ENCODE measurements around the gene SCG5.
"Not testable (repeated sequence)": the region's sequence is repeated elsewhere in the genome, so short reads cannot be mapped to it uniquely, and the experiment has no call there.

SCG5 gene, protein sequence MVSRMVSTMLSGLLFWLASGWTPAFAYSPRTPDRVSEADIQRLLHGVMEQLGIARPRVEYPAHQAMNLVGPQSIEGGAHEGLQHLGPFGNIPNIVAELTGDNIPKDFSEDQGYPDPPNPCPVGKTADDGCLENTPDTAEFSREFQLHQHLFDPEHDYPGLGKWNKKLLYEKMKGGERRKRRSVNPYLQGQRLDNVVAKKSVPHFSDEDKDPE

DNA sequence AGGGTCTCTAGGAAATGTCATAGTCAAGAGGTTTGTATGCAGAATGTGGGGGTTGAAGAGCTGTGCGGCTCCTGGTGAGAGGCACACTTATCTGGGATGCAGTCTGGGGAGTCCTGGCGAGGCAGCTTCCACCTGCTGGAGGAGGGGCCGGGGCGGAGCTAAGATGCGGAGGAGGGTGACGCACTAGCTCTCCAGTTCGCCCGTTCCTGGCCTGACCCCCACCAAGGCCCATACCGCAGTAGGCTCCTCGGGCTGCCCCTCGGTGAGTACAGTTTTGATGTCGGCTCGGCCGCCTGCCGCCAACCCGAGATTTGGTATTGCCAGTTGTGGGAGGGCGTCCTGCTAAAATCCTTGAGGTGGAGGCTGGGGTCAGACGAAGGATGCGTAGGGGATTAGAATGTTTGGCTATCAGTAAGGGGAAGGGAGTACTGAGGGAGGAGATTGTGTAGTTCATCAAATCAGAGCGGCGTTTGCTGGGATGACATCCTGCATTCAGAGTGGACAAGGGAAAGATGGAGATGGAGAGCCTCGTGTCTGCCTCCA, at the start of gene SCG5:
Gene SCG5 (plus strand): TSS at position 194 of the 543 bp plus-strand sequence. CDS start 1,883 bp downstream, outside the sequence.
- DNase-seq: peak; percentile 13

DNA sequence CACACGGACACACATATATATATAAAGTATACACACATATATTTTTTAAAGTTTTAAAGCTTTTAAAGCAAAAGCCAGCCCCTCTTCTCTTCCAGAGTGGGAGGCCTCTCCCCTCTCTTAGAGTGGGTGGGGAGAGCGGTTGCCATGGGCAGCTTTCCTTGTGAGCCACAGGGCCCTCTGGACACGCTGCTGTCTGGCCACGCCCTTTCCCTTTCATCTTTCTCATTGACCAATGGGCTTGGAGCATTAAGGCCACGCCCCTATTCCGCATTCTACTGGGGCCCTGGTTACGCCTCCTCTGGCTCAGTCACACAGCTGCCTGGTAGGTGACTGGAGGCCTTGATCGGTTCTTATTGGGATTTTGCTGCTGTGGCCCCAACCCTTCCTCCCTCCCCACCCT, 48.4 kb upstream of the SCG5 start, which contains the start of gene GOLGA8N:
Gene GOLGA8N (plus strand): TSS at position 306 of the 400 bp plus-strand sequence.
- not testable (repeated sequence) for DNase-seq

DNA sequence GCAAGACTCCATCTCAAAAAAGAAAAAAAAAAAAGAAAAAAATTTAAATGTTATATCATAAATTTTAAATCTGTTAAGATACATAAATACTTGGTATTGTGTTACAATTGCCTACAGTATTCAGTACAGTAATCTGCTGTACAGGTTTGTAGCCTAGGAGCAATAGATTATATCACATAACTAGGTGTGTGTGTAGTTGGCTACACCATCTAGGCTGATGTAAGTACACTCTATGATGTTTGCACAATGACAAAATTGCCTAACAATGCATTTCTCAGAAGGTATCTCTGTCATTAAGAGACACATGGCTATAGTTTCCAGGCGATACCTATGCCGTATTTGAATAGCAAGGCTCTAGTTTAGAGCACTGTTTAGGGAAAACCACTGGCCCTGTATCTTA, 32.0 kb upstream of the SCG5 start:
- DNase-seq: not testable (repeated sequence)

DNA sequence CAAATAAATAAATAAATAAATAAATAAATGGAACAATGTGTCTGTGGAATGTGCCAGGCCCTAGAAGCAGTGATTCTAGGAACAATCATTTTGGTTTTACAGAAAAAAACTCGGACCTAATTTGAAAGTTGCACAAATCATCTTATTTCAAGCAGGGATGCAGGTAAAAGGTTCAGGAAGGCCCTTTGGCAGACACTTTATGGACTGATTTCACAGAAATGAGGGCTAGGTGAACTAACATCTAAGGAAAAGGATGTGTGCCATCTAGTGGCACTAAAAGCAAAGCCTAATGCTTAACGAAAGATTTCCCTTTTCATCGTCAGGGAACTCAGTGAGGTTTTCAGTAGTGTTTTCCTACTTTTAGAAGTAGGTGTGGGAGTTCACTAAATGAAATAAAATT, 30.8 kb upstream of the SCG5 start:
- peak; percentile 56 for DNase-seq

DNA sequence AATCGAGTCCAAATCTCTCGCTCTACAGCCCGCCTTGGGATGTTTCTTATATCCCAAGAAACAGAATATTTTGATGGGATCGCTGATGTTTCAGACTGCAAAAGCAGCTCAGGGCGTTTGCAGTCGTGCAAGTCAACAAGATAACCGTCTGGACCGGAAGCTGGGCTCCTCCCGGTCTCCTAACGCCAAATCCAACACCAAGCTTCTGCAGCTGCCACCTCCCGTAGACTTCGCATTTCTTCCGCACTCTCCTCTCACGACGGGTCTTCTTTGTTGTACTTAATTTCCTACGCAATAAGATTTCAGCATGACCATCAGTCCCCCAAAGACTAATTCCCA, 26.8 kb upstream of the SCG5 start:
- DNase-seq: not testable (repeated sequence)

DNA sequence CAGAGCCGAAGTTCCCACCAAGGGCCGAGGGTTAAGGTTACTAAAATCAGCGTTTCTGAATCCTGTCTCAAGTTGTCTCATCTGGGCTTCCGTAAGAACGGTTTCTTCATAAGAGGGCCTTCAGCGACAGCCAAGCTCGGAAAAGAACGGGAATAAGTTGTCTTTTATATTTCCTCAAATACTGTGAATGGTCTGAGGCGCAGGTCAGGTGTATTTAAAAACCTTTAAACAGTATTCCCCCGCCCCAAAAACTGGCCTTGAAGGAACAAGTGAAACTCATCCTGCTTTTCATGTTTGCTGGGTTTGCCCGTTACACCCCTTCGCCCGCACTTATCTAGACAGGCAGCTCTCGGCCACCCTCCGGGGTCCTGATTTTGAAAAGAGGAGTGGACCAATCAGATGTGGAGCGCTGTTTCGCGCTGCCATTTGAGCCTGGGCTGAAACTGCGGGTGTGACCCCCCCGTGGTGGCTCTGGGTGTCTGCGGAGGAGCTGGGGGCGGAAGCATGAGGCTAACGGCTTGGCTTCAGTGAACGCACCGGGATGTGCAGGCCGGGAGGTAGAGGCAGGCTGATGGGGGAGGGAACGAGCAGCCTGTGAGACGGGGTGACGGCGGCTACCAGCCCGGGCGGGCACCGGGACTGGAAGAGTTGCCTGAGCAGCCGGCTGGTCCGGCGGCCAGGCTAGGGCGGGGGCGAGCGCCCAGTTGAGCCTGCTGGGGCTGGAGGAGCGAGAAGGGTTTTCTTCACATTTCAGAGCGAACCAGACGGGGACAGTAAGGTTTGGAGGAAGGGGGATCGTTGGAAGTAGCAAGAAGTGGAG, 26.2 kb upstream of the SCG5 start, which contains the start of gene ARHGAP11A:
Gene ARHGAP11A (plus strand): TSS at position 454 of the 820 bp plus-strand sequence. CDS start 708 bp downstream, outside the sequence.
- DNase-seq: peak; percentile 97

DNA sequence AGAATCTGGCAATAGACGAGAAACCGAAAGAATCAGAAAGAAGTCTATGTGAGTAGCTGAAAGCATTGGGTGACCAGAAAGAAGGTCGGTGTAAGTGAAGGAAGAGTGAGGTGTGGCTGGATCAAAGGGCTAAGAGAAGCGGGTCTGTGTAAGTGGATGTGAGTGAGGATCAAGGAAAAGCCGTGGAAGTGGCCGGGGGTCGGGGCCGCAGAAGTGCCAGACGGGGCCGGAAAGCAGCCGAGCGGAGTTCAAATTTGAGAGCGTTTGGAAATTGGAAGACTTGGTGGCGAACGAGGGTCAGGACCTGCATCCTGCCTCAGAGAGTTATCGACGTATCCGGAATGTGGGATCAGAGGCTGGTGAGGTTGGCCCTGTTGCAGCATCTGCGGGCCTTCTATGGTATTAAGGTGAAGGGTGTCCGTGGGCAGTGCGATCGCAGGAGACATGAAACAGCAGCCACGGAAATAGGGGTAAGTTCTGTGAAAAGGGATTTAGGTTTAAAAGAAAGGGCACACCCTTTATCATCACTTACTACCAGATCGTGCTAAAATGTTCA, 25.6 kb upstream of the SCG5 start:
- DNase-seq: peak; percentile 21

DNA sequence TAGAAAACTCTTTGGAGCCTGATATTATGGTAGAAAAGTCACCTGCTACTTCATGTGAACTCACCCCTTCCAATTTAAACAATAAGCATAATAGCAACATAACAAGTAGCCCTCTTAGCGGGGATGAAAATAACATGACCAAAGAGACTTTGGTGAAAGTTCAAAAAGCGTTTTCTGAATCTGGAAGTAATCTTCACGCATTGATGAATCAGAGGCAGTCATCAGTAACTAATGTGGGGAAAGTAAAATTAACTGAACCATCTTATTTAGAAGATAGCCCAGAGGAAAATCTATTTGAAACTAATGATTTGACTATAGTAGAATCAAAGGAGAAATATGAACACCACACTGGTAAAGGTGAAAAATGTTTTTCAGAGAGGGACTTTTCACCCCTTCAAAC, 5.1 kb upstream of the SCG5 start:
- DNase-seq: no peak

DNA sequence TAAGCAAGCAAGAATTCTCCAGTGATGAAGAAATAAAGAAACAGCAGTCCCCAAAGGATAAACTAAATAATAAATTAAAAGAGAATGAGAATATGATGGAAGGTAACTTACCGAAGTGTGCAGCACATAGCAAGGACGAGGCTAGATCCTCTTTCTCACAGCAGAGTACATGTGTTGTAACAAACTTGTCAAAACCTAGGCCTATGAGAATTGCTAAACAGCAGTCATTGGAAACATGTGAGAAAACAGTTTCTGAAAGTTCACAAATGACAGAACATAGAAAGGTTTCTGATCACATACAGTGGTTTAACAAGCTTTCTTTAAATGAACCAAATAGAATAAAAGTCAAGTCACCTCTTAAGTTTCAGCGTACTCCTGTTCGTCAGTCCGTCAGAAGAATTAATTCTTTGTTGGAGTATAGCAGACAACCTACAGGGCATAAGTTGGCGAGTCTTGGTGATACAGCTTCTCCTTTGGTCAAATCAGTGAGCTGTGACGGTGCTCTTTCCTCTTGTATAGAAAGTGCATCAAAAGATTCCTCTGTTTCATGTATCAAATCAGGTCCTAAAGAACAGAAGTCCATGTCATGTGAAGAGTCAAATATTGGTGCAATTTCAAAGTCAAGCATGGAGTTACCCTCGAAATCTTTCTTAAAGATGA, 4.5 kb upstream of the SCG5 start:
- no peak for DNase-seq

DNA sequence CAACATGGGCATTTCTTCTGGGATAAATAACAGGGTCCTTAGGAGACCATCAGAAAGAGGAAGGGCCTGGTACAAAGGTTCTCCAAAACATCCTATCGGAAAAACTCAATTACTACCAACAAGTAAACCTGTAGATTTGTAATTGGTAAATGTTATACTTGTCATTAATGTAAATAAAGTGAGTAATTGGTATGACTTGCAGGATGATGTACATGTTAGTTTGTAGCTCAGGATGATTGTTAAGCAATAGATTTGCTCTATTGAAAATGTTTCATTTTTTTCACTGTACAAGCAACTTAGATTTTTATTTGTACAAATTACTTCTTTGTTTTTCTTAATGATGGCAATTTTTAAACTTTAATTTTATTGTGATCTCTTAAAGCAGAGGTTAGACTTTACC, 3.8 kb upstream of the SCG5 start:
- no peak for DNase-seq

DNA sequence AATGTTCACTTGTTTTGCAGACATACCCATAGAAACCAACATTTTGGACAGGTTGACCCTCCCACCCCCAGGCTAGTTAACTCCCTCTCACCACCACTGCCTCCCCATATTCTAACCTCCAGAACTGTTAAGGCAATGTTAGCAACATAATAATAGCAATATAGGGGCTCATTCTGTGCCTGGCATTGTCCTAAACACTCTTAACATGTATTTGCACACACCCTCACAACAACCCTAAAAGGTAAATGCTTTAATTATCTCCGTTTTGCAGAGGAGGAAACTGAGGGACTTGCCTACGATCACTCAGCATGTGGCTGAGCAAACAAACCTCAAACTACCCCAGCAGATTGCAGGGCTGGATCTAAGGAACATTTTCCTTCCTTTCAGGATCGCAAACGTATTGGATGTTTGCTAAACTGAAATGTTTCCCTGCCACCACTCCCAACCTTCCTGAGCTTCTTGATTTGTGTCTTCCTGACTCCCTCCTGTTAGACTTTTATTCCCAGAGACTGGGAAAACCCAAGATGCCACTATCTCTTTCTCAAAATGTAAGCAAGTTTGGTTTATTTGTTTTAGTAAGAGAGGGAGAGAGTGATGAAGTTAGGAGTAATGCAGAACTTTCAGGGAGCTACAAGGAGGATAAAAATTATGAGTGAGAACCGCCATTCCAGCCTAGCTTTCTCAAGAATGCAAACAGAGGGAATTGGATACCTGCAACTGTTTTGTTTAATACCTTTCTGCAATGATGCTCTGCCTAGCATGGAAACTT, 1.3 kb downstream of the SCG5 start:
- DNase-seq: no peak

DNA sequence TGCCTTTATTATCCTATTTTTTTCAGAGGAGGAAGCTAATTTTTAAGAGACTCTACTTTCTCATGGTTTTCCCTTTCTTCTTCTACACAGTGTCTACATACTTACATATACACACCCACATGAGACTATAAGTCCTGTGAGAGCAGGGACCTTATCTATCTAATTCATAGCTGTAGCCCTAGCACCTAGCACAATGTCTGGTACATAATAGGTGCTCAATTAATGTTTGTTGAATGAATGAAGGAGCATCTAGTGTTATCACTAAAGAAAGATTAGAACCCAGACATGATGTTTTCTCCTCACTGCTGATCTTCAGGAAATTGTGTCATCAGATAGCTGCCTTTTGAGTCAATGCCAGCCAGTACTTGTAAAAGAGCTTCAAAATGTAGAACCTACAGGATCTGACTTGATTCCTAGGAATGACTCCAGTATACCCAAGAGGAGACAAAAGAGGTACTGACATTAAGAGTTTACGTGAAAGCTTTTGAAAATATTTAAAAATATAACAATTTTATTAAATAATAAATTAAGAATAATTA, 2.5 kb downstream of the SCG5 start:
- DNase-seq: no peak

DNA sequence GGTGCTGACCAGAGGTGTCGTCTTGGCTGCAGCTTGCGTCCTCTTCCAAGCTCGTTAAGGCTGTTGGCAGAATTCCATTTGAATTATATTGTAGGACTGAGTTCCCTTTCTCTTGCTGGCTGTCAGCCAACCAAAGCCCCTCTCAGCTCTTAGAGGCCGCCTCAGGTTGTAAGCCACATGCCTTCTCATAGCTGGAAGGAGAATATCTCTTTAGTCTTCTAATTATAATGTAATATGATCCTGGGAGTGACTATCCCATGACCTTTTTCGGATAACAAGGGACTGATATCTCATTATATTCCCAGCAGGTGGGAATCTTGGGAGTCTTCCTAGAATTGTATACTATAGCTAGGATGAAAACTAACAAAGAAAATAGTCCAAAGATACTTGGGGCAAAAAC, 4.8 kb downstream of the SCG5 start:
- no peak for DNase-seq

DNA sequence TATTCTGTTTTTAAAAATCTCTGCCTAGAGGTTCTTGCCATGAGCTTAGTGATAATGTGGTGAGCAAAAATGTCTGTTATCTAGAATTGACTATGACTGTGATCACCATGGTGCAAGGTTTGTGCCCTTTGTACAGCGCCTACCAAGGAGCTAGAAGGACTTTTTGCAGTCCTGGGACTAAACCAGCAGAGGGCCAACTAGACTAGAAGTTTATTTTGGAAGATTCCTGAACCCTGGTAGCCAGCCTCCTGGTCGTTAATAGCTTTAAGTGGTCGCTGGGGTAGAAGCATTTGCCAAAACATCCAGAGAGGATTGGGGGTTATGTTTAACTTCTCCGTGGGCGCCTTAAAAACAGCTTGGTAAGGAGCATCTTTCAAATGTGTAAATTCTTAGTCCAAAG, 7.8 kb downstream of the SCG5 start:
- DNase-seq: peak; percentile 34

DNA sequence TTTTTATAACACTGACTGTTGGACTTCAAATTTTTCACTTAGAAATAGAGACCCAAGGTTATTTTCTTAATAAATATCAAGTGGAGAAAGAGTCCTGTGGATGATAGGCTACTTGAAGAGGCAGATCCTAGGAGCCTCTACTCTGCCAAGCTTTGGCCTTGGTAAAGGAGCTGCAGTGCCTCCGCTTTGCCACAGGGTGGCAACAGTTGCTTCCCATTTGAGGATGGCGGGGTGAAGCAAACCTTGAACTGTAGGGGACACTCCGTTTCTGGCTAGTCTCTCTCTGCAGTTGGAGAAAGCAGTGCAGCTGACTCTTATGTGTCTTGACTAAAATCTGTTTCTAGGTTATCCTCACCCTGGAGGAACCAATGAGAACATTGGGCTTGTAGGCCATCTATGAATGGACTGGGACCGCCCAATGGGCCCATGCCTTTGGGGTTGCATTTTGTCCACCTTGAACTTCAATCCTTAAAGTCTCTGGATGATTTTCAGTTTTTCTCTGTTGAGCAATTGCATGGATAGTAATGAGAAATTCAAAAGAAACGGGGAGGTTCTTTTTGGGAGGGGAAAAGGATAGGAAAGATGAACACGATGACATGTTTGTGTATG, 9.8 kb downstream of the SCG5 start:
- peak; percentile 72 for DNase-seq

DNA sequence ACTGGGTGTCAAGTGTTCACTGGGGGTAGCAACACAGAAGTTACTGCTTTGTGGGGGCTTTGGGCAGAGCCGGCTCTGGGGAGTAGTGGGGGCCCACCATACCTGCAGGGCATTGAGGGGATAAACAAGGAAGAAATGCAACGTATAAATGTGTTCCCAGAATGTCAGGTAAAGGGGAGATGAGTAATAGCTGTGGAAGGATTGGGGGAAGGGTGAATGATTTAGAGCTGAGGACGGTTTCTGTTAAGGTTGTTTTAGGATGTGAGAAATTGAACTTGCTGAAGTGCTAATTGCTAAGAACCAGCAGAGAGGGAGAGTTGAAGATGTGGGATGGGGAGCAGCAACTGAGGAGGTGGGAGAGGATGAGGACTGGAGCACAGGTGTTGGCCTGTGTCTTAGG, 10.7 kb downstream of the SCG5 start:
- no peak for DNase-seq

DNA sequence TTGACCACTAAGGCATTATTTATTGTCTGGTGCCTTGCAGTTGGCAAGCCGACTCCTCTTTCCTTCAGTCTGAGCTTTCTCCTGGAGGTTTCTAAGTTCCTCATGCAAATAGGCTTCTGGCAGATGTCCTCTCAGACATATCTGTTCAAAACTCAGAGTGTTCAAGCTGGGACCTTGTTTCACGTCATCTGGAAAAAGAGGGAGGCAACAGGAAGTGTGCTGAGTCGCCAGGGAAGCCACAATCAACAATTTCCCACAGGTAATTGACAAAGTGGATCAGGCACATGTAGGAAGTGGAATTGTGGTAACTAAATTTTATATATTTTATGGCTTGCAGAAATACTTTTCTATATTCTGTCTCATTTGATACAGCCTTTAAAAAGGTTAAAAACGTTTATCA, 14.6 kb downstream of the SCG5 start:
- DNase-seq: no peak

DNA sequence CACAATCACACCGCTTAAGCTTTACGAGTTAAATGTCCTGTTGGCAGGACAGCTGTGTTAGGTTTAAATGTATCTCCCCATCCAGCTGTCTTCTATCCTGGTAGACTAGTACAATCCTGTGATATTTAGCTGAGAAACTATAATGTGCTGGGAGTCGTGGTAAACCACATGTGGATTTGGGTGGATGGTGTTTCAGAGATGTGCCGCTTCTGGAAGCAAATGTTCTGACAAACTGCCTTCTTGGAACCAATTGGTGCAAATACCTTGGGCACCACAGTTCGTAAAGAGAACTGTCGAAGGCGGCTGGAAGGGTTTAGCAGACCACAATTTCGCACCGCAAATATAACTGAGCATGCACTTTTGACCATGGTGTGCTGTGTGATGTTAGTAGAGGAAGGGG, 15.0 kb downstream of the SCG5 start:
- no peak for DNase-seq

DNA sequence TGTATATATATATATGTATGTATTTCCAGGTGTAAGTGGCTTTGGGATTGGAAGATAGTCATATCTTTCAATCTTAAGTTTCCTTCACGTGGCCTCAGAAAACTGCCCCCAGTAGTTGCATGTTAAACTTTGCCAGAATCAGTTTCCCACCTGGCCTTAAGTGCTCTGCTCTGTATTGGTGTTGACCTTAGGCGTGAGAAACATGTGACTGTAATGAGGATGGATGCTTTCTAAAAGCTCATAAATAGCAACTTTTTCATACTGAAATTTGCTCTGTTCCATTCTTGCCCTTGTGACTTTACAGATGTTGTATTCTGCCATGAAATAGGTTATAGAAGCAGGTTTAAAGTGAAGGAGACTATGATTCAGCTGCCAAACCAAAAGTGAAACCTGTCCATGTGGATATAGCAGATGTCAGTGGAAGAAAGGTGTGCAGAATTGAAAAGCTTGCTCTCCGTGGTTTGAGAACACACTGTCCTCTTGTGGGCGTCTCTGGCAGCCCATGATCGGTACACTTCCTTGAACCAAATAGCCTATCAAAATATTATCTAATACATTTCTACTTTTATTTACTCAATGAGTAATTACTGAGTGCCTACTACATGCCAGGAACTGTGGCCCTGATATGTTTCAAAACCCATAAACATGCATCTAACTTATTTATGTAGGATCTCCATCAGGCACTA, 15.8 kb downstream of the SCG5 start:
- no peak for DNase-seq

DNA sequence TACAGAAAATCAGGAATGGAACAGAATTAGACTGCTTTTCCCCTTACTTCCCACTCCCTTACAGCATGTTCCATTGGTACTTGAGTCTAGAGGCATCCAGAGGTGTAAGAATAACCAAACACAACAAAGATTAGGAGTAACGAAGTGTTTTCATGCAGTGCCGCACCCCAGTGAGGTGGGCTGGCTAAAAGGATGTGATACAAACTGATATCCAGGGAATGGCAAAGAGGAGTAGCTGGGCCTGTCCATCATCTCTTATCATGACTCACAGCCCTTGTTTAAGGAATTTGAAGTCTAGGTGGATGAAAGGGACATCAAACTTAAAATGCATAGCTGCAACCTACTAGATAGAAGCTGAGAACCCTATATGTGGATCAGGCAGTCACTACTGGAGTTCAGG, 16.4 kb downstream of the SCG5 start:
- DNase-seq: no peak
